Testis (tissue), 5 donors: ENCODE data around the gene CLDN19. TPM values are rescaled to one million over a fixed set of nuclear protein-coding genes. Genes with fewer than 3 reads are reported as not detected.

Source experiments
- DNase-seq: peaks from one replicate; pipeline ENCODE4 v3.0.0-alpha.2; 2019
- H3K27ac ChIP-seq, 2 donors: fragments of 200-600 bp; sonication (generic); one replicate each; pipeline ENCODE4 v1.5.1; 2019
- H3K27me3 ChIP-seq: fragments of 200-600 bp; sonication (generic); one replicate; pipeline ENCODE4 v1.5.1; 2019
- H3K36me3 ChIP-seq: fragments of 200-600 bp; sonication (generic); one replicate; pipeline ENCODE4 v1.5.1; 2017; ENCODE audit warnings: low read depth; ENCODE audit errors: missing control alignments
- H3K4me1 ChIP-seq: fragments of 200-600 bp; sonication (generic); one replicate; pipeline ENCODE4 v1.5.1; 2019
- H3K4me3 ChIP-seq, 2 donors: fragments of 200-600 bp; sonication (generic); one replicate each; pipeline ENCODE4 v1.5.1; 2017 to 2019
- H3K9me3 ChIP-seq: fragments of 200-600 bp; sonication (generic); one replicate; pipeline ENCODE4 v1.5.1; 2017
- CTCF ChIP-seq, 3 experiments: fragments of 450-650 bp in 2 of 3; fragments of 200-600 bp in 1 of 3; sonication (generic) in 1 of 3; IDR thresholded peaks; one replicate each; pipeline ENCODE4 v1.5.1; 2016 to 2019; ENCODE audit warnings: antibody characterized with exemption in 3 of 3, mild to moderate bottlenecking in 2 of 3, moderate library complexity in 1 of 3
- POLR2A ChIP-seq: fragments of 450-650 bp; IDR thresholded peaks from one replicate; pipeline ENCODE4 v1.6.1; 2017; ENCODE audit warnings: antibody characterized with exemption, mild to moderate bottlenecking, moderate library complexity
- WGBS, 2 donors: methylation state at CpG; one replicate each; pipeline ENCODE4 v1.1.5; 2018; 5-methylcytosine and 5-hydroxymethylcytosine counted together
- intact Hi-C: fragments of 100-400 bp; cut with DNase I; formaldehyde crosslinking; loops from one replicate; pipeline ENCODE4 v1.15.1; 2023; ENCODE audit warnings: low total_unique reads
- long read RNA-seq, 2 donors: transcript quantifications; one replicate each; lab custom pipeline, GENCODE V29; 2026
- polyA plus RNA-seq: library from polyadenylated mRNA; stranded (reverse); fragments of 350-450 nt; fragmentation: Illumina TruSeq; extraction: RNeasy Lipid Tissue Mini Kit (QIAGEN cat#74804); gene quantifications from one replicate; pipeline ENCODE4 v1.2.3, GENCODE V29; 2014; ENCODE audit warnings: low read depth, low replicate concordance; ENCODE audit not compliant: insufficient read depth
- total RNA-seq, 2 donors: library from RNA; depleted of rRNA; stranded (reverse); fragments of >200 nt; gene quantifications; one replicate each; pipeline ENCODE4 v1.2.3, GENCODE V29; 2016

CLDN19 gene
- total RNA-seq, result under 1 TPM; 0.19 to 0.24 TPM
- polyA plus RNA-seq, result 0.12 TPM
- long read RNA-seq, donor 1, partial matches to known transcripts, result 0 of 1 reads
- long read RNA-seq, donor 1, other reads (novel, unspliced or antisense), result 0 of 1 reads
- long read RNA-seq, donor 2, result 0 reads

GRCh38 chr1:42739753-42740700, at the start of gene CLDN19:
Gene CLDN19, minus strand, starts transcription at chr1:42740236. Its CDS starts 173 bp downstream, at chr1:42740063.
- Histone ChIP-seq H3K36me3 (no peaks in the 10 kb centered on the region), H3K27me3 (no peaks in the 10 kb centered on the region), H3K4me3 (no peak within 1 kb of the TSS), H3K4me1 (no peaks in the 10 kb centered on the region), H3K9me3 (no peaks in the 10 kb centered on the region), H3K27ac (no peak within 1 kb of the TSS)
- TF ChIP-seq POLR2A (no peak), CTCF (IDR thresholded peaks at IDR 0.05) (no peak)
- DNase-seq, result no peak
- WGBS, 2 donors, result 74 to 78% methylated on average over 27 of the region's 27 CpGs
- intact Hi-C loops, result no loop called here

DNA sequence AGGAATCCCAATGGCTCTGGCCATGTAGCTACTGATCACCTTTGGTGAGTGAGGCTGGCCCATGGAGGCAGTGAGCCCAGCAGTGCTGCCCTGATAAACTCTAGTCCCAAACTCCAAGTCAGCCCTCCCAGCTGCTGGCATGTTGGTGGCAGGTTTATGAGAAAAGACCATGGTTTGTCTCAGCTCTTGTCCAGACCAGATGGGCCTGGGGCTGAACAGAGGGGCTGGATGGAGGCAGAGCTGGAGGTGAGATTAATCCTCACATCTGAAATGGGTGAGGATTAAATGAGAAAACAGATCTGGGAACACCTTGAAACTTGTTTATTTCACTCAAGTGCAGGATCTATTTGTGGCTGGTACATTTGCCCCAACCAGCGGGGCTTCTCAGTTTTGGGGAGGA, 48.0 kb upstream of the CLDN19 start:
- no peaks in the 10 kb centered on the region for H3K36me3 ChIP-seq
- no peaks in the 10 kb centered on the region for H3K27me3 ChIP-seq
- intact Hi-C loops, result no loop called here
- H3K4me3 ChIP-seq, result no peak overlapping the region
- TF ChIP-seq CTCF (IDR thresholded peaks at IDR 0.05), result no peak
- TF ChIP-seq POLR2A, result no peak
- no peak overlapping the region for H3K27ac ChIP-seq
- H3K4me1 ChIP-seq, result peaks cover 8% of the 10 kb centered on the region
- no peak for DNase-seq
- H3K9me3 ChIP-seq, result no peaks in the 10 kb centered on the region
- whole genome bisulfite sequencing, 2 donors, result 92 to 95% methylated on average over 1 of the region's 1 CpG

DNA sequence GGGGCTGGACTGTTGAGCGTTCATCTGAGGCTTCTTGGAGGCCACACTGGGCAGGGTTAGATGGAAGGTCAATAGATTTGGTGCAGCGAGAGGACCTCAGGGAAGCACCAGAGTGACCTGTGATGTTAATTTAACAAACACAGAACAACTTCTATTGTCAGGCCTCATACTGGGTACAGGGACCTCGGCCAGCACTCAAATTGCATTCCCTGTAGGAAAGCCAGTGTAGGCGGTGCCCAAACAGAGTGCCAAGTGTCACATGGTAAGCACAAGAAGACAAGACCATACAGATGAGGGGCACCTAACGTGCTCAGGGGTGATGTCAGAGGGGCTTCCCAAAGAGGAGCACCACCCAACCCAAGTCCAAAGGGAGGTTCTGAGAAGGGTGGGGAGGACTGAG, 46.1 kb upstream of the CLDN19 start:
- DNase-seq, result no peak
- TF ChIP-seq POLR2A (no peak), CTCF (IDR thresholded peaks at IDR 0.05) (no peak)
- H3K4me1 ChIP-seq, result peaks cover 8% of the 10 kb centered on the region
- no peaks in the 10 kb centered on the region for H3K9me3 ChIP-seq
- H3K27ac ChIP-seq, result no peak overlapping the region
- no peaks in the 10 kb centered on the region for H3K27me3 ChIP-seq
- no peak overlapping the region for H3K4me3 ChIP-seq
- intact Hi-C loops, result no loop called here
- no peaks in the 10 kb centered on the region for H3K36me3 ChIP-seq
- WGBS, 2 donors, result 82 to 92% methylated on average over 5 of the region's 5 CpGs

DNA sequence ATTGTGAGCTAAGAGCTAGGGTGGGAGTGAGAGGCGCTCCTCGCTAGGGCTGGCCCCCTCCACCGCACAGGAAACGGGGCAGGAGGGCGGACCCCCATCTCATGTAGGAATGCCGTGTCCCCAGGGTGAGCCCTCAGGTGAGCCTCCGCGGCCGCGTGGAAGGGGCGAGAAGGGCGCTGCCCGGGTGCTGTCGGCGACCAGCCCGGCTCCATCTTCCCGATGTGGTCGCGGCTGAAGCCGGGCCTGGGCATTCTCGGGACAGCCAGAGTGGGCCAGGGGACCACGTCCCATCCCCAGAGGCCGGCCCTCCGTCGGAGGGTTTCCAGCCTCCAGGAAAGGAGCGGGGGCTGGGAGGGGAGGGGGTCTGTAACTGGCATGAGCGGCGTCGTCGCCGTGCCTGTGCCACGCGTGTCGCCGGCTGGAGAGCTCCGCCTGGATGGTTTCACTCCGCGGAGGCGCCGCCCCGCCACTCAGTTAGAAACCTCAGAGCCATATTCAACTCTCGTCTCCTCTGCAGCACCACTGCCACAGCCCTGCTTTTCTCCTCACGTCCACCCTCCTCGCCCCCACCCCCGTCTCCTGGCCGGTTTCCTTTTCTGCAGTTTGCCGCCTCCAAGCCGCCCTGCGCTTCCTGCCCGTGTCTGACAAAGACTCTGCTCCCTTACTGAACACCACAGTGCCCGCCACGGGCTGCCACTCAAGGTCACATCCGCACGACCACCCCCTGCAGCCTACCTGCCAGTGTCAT, 45.1 kb upstream of the CLDN19 start, which contains the start of gene TMEM269:
TSS of gene TMEM269 (plus strand) at position 46 of the 748 bp plus-strand sequence. CDS start 4,903 bp downstream, outside the sequence.
- no peak for DNase-seq
- Histone ChIP-seq H3K36me3 (no peaks in the 10 kb centered on the region), H3K9me3 (no peaks in the 10 kb centered on the region), H3K4me3 (peak within 1 kb of the TSS; percentile 44 to 54), H3K4me1 (peaks cover 8% of the 10 kb centered on the region), H3K27me3 (no peaks in the 10 kb centered on the region), H3K27ac (no peak within 1 kb of the TSS)
- intact Hi-C loops, result no loop called here
- WGBS, 2 donors, result 6 to 13% methylated on average over 24 to 51 of the region's 54 CpGs
- TF ChIP-seq POLR2A (no peak), CTCF (IDR thresholded peaks at IDR 0.05) (no peak)
